Smooth muscle cell (in vitro differentiated cells): ENCODE measurements around the gene RPTOR. TPM values are rescaled to one million over a fixed set of nuclear protein-coding genes. Genes with fewer than 3 reads are reported as not detected.

ENCODE experiments used
- DNase-seq: peaks from one replicate; lab custom pipeline; 2025; ENCODE audit not compliant: unreplicated experiment; lab: John Stamatoyannopoulos, UW
- H2AFZ ChIP-seq: fragments of 200-600 bp; sonication (generic); 2 replicates; pipeline ENCODE4 v1.6.0; 2016; ENCODE audit warnings: antibody characterized with exemption, low read depth, mild to moderate bottlenecking
- H3F3A ChIP-seq: fragments of 200-600 bp; sonication (generic); 2 replicates; pipeline ENCODE4 v1.6.0; 2017; ENCODE audit warnings: antibody characterized with exemption, low read depth
- H3K27ac ChIP-seq: fragments of 200-600 bp; sonication (generic); 2 replicates; pipeline ENCODE4 v1.5.1; 2016; ENCODE audit warnings: low read depth, mild to moderate bottlenecking
- H3K27me3 ChIP-seq: fragments of 200-600 bp; sonication (generic); 2 replicates; pipeline ENCODE4 v1.6.1; 2016; ENCODE audit warnings: low read depth, mild to moderate bottlenecking
- H3K36me3 ChIP-seq: fragments of 200-600 bp; sonication (generic); 2 replicates; pipeline ENCODE4 v1.5.1; 2016; ENCODE audit warnings: low read depth
- H3K4me1 ChIP-seq: fragments of 200-600 bp; sonication (generic); 2 replicates; pipeline ENCODE4 v1.5.1; 2016; ENCODE audit warnings: low read depth
- H3K4me2 ChIP-seq: fragments of 200-600 bp; sonication (generic); 2 replicates; pipeline ENCODE4 v1.6.0; 2016; ENCODE audit warnings: mild to moderate bottlenecking
- H3K4me3 ChIP-seq: fragments of 200-600 bp; sonication (generic); 2 replicates; pipeline ENCODE4 v1.5.1; 2016; ENCODE audit warnings: mild to moderate bottlenecking
- H3K79me2 ChIP-seq: fragments of 200-600 bp; sonication (generic); 2 replicates; pipeline ENCODE4 v1.6.0; 2016; ENCODE audit warnings: low read depth, mild to moderate bottlenecking
- H3K9ac ChIP-seq: fragments of 200-600 bp; sonication (generic); 2 replicates; pipeline ENCODE4 v1.6.0; 2016; ENCODE audit warnings: low read depth
- H3K9me3 ChIP-seq: fragments of 200-600 bp; sonication (generic); replicated peaks from 2 replicates; pipeline ENCODE4 v1.5.1; 2016; ENCODE audit warnings: low read depth
- H4K20me1 ChIP-seq: fragments of 200-600 bp; sonication (generic); 2 replicates; pipeline ENCODE4 v1.6.0; 2016; ENCODE audit warnings: low read depth
- CTCF ChIP-seq: fragments of 200-600 bp; sonication (generic); IDR thresholded peaks from 2 replicates; pipeline ENCODE4 v1.5.1; 2017; ENCODE audit warnings: borderline replicate concordance, mild to moderate bottlenecking, antibody characterized with exemption; ENCODE audit not compliant: insufficient read depth, poor library complexity, severe bottlenecking
- WGBS: methylation state at CpG from one replicate; pipeline ENCODE4 v1.1.7; 2016; ENCODE audit warnings: low lambda C conversion rate; 5-methylcytosine and 5-hydroxymethylcytosine counted together
- polyA plus RNA-seq: library from polyadenylated mRNA; unstranded; fragments of >200 nt; fragmentation: Nextera tagmentation; extraction: Ambion mirVana; gene quantifications from 2 replicates; pipeline ENCODE4 v1.2.1, GENCODE V29; 2016
- total RNA-seq: library from RNA; depleted of rRNA; stranded (reverse); fragments of >200 nt; gene quantifications from 2 replicates; pipeline ENCODE4 v1.2.3, GENCODE V29; 2014

Gene RPTOR
- total and polyA plus RNA-seq, 2 experiments from 2014 or later: 10.6 to 12.2 TPM

- DNase-seq: no peak
- WGBS: 95% methylated on average over 11 of the region's 11 CpGs
- Histone ChIP-seq H3K9me3 (no peaks in the 10 kb centered on the region), H3K4me2 (peak overlapping the region; percentile 41), H3K9ac (no peak overlapping the region), H2AFZ (no peak overlapping the region), H3F3A (no peaks in the 10 kb centered on the region), H3K36me3 (no peaks in the 10 kb centered on the region), H3K4me1 (peaks cover 6% of the 10 kb centered on the region), H3K27ac (no peak overlapping the region), H3K27me3 (no peaks in the 10 kb centered on the region), H3K79me2 (no peaks in the 10 kb centered on the region), H4K20me1 (no peaks in the 10 kb centered on the region), H3K4me3 (no peak overlapping the region)
- TF ChIP-seq CTCF: no peak
Observed at GRCh38 chr17:80498920-80499410, 45.7 kb upstream of the RPTOR start.

- no peaks in the 10 kb centered on the region for H3F3A ChIP-seq
- H3K9ac ChIP-seq: no peak overlapping the region
- H3K4me1 ChIP-seq: peaks cover 6% of the 10 kb centered on the region
- H3K79me2 ChIP-seq: no peaks in the 10 kb centered on the region
- H3K36me3 ChIP-seq: no peaks in the 10 kb centered on the region
- H2AFZ ChIP-seq: no peak overlapping the region
- WGBS: 89% methylated on average over 8 of the region's 9 CpGs
- DNase-seq: no peak
- no peaks in the 10 kb centered on the region for H3K27me3 ChIP-seq
- no peak overlapping the region for H3K4me3 ChIP-seq
- no peaks in the 10 kb centered on the region for H4K20me1 ChIP-seq
- H3K27ac ChIP-seq: no peak overlapping the region
- no peak for TF ChIP-seq CTCF
- H3K4me2 ChIP-seq: no peak overlapping the region
- no peaks in the 10 kb centered on the region for H3K9me3 ChIP-seq
Observed at GRCh38 chr17:80499560-80499959, 45.1 kb upstream of the RPTOR start.

- WGBS: 95% methylated on average over 22 of the region's 22 CpGs
- TF ChIP-seq CTCF: no peak
Observed at GRCh38 chr17:80499961-80500665, 44.5 kb upstream of the RPTOR start.

More at GRCh38 chr17:80499961-80500665, 44.5 kb upstream of the RPTOR start:
- H3K79me2 ChIP-seq: no peaks in the 10 kb centered on the region
- no peak overlapping the region for H3K27ac ChIP-seq
- no peaks in the 10 kb centered on the region for H3K9me3 ChIP-seq
- H3K9ac ChIP-seq: no peak overlapping the region
- H3K4me2 ChIP-seq: no peak overlapping the region
- H3F3A ChIP-seq: no peaks in the 10 kb centered on the region
- DNase-seq: no peak
- no peaks in the 10 kb centered on the region for H3K27me3 ChIP-seq
- H3K4me3 ChIP-seq: no peak overlapping the region
- H3K36me3 ChIP-seq: no peaks in the 10 kb centered on the region
- H4K20me1 ChIP-seq: no peaks in the 10 kb centered on the region
- peaks cover 11% of the 10 kb centered on the region for H3K4me1 ChIP-seq
- no peak overlapping the region for H2AFZ ChIP-seq
